Lower leg skin (tissue), 4 donors: ENCODE data around the gene DRAP1. TPM values are rescaled to one million over a fixed set of nuclear protein-coding genes. Genes with fewer than 3 reads are reported as not detected.
"Not testable (repeated sequence)": the region's sequence is repeated elsewhere in the genome, so short reads cannot be mapped to it uniquely, and the experiment has no call there.

Source experiments
- DNase-seq, 2 donors: peaks; one replicate each; pipeline ENCODE4 v3.0.0-alpha.2; 2019; ENCODE audit warnings: low spot score in 2 of 2
- H3K4me3 ChIP-seq: fragments of 200-600 bp; sonication (generic); 2 replicates; pipeline ENCODE4 v1.5.1; 2017; ENCODE audit warnings: mild to moderate bottlenecking, low read depth; ENCODE audit not compliant: poor library complexity, severe bottlenecking
- CTCF ChIP-seq, 3 donors: fragments of 450-650 bp; IDR thresholded peaks; one replicate each; pipeline ENCODE4 v1.5.1; 2016; ENCODE audit warnings: antibody characterized with exemption in 3 of 3, mild to moderate bottlenecking in 3 of 3, moderate library complexity in 2 of 3
- POLR2A ChIP-seq, 2 donors: fragments of 450-650 bp; IDR thresholded peaks; one replicate each; pipeline ENCODE4 v1.6.1; 2016 to 2017; ENCODE audit warnings: antibody characterized with exemption in 2 of 2, mild to moderate bottlenecking in 1 of 2, moderate library complexity in 1 of 2
- WGBS, 2 donors: methylation state at CpG; one replicate each; pipeline ENCODE4 v1.1.5; 2018; 5-methylcytosine and 5-hydroxymethylcytosine counted together
- intact Hi-C: fragments of 100-400 bp; cut with DNase I; formaldehyde crosslinking; loops from one replicate; pipeline ENCODE4 v1.15.0; 2023; ENCODE audit warnings: low total_unique reads
- total RNA-seq, 4 donors: library from RNA; depleted of rRNA; stranded (reverse); fragments of >200 nt; gene quantifications; one replicate each; pipeline ENCODE4 v1.1.0, GENCODE V29; 2016

Gene DRAP1
- total RNA-seq, 4 donors from 2014 or later = 81.5 to 152 (median 107) TPM

GRCh38 chr11:65947133-65947532 is 27.9 kb downstream of the DRAP1 start:
- 74 to 83% methylated on average over 8 to 13 of the region's 13 CpGs for WGBS, 2 donors
- intact Hi-C loops = no loop called here
- H3K4me3 ChIP-seq = no peak overlapping the region
- TF ChIP-seq POLR2A (IDR thresholded peaks at IDR 0.05) = no peak
- no peak for TF ChIP-seq CTCF (IDR thresholded peaks at IDR 0.05)
- peak in 1 of 2 donors; percentile 80 for DNase-seq

GRCh38 chr11:65947603-65948125 is 28.4 kb downstream of the DRAP1 start:
- DNase-seq = no peak
- H3K4me3 ChIP-seq = no peak overlapping the region
- TF ChIP-seq CTCF (IDR thresholded peaks at IDR 0.05) (no peak), POLR2A (IDR thresholded peaks at IDR 0.05) (no peak)
- intact Hi-C loops = no loop called here
- WGBS, 2 donors = 77 to 85% methylated on average over 12 of the region's 12 CpGs

GRCh38 chr11:65950711-65951110 is 31.5 kb downstream of the DRAP1 start:
- intact Hi-C loops, H3K4me3 ChIP-seq, DNase-seq: not testable (repeated sequence)
- 93 to 98% methylated on average over 5 of the region's 5 CpGs for WGBS, 2 donors

GRCh38 chr11:65951641-65952040 is 32.4 kb downstream of the DRAP1 start:
- WGBS, 2 donors = 55 to 57% methylated on average over 3 of the region's 3 CpGs
- intact Hi-C loops, DNase-seq, H3K4me3 ChIP-seq: not testable (repeated sequence)

GRCh38 chr11:65952052-65952521 is 32.9 kb downstream of the DRAP1 start:
- TF ChIP-seq POLR2A (IDR thresholded peaks at IDR 0.05) (no peak), CTCF (IDR thresholded peaks at IDR 0.05) (no peak)
- WGBS, 2 donors = 61 to 67% methylated on average over 6 of the region's 6 CpGs
- intact Hi-C loops = no loop called here
- no peak overlapping the region for H3K4me3 ChIP-seq
- no peak for DNase-seq

- DNase-seq = no peak
- 83 to 86% methylated on average over 20 of the region's 20 CpGs for WGBS, 2 donors
- intact Hi-C loops = no loop called here
Observed at GRCh38 chr11:65953471-65953870, 34.2 kb downstream of the DRAP1 start.

More at GRCh38 chr11:65953471-65953870, 34.2 kb downstream of the DRAP1 start:
- no peak for TF ChIP-seq POLR2A (IDR thresholded peaks at IDR 0.05)
- no peak for TF ChIP-seq CTCF (IDR thresholded peaks at IDR 0.05)
- no peak overlapping the region for H3K4me3 ChIP-seq
